NCI-H345 treated with DMSO at 0.1 percent for 48 hours (cell line): ENCODE data around the gene HDAC4.

Experiments
- DNase-seq: peaks from one replicate; lab custom pipeline; 2025; ENCODE audit not compliant: unreplicated experiment; lab: John Stamatoyannopoulos, UW

The HDAC4 gene

DNA sequence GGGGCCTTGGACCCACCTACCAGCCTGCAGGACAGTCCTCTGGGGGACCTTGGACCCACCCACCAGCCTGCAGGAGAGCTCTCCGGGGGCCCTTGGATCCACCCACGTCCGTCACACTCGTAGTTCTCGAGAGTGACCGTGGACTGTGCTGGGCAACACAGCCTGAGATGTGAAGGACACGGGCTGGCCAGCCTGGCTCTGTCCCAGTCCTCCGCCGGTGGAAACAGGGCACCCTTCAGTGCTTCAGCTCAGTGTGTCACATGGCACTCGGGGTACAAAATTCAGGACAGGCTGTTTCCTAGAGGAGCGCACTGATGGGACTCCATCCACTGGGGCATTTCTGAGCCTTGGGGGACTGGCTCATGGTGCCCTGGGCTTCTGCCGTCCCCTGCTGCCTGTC, 341.0 kb downstream of the HDAC4 start:
- no peak for DNase-seq

- DNase-seq = no peak
Observed at GRCh38 chr2:239058766-239059165, 342.1 kb downstream of the HDAC4 start.

GRCh38 chr2:239057533-239057932, 343.3 kb downstream of the HDAC4 start:
- no peak for DNase-seq

DNA sequence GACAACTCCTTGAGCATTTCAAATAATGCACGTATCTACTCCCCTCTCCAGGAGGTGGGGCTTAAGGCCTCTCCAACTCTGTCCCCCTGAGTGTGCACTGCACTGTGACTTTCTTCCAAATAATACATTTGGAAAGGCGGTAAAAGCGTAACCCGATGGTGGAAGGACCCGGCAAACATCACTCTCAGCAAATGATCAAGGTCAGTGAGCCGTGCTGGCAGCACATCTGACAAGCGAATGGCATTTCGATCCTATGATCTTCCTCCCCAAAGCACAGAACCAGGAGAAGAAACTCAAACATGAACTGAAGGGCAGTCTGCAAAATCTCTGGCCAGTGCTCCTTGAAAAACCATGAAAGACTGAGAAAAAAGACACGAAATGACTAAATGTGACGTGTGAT, 344.2 kb downstream of the HDAC4 start:
- no peak for DNase-seq

DNA sequence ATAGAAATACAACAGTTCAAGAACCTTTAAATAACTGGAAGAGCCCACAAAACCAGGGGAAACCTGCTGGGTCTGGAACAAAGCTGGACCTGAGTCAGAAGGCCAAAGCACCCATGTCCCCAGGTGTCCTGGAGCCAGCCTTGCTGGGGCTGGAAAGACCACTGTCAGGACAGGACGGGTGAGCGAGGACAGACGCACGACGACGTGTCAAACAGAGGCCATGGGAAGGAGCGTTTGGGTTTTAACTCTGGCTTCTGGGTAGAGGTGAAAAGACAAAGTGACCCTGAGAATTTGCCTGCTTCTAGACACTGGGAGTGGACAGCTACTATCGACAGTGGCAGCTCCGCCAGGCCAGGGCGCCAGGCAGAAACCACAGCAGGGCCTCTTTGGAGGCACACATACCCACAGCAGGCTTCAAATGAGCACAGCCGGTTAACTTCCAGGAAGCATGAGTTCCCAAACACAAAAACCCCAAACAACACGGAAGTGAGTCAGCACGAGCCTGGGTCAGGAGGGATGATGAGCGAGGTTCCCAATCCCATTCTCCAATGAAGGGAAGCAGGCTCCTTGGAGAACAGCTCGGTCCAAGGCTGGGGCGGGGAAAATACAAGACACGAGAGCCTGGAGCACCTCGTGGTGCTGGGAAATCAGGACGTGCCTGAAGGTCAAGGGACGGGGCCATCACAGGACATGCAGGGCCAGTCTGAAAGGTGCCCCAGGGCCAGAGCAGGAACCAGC, 344.9 kb downstream of the HDAC4 start:
- DNase-seq = no peak

- no peak for DNase-seq
Observed at GRCh38 chr2:239054921-239055320, 345.9 kb downstream of the HDAC4 start.

DNA sequence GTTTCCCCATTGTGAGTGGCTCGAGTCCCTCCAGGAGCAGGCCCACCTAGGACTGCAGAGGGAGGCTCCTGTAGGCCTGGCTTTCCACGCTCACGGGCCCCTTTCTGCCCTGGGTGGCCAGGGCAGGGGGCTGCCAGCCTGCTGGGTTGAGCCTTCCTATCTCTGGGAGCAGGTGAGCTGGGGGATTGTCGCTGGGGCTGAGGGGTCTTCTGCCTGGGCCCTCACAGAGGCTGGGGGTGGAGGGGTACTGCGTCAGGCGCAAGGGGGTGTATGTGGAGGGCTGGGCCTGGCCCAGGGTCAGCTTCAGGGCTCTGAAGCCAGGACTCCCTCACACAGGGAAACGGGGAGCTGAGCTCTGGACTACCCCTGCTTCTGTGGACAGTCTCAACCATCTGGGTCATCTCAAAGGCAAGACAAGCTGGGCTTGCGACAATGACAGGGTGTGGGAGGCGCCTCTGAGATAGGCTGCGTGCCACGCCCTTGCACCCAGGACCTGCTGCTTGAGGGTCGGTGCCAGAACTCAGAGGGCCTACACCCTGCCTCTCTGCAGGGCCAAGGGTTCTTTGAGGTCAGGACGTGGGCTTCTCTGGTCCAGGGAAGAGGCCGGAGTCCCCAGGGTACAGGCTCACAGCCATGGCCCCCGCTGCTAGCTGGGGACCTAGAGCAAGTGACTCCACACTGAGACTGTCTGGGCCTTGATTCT, 346.9 kb downstream of the HDAC4 start:
- DNase-seq = no peak

GRCh38 chr2:239052798-239053665, 347.8 kb downstream of the HDAC4 start:
- DNase-seq = no peak

- DNase-seq = no peak
Observed at GRCh38 chr2:239051891-239052445, 348.9 kb downstream of the HDAC4 start.

DNA sequence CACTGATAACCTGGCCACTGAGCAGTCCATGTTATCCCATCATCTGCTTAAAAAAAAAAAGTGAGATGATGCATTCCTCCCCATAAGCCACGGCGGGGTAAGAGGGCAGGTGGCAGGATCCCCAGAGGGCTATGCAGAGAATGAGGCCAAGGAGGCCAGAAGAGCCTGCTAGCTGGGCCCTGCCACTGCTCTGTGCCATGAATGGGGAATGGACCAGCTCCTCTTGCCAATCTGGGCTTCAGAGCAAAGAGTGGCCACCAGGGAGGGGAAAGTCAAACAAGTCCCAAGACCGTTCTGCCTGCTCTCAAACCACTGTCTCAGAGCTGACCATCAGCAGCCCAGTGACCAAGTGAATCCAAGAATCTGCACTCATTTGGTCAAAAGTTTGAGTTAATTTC, 350.6 kb downstream of the HDAC4 start:
- no peak for DNase-seq

GRCh38 chr2:239049421-239050251, 351.2 kb downstream of the HDAC4 start:
- no peak for DNase-seq

GRCh38 chr2:239048736-239049135, 352.1 kb downstream of the HDAC4 start:
- no peak for DNase-seq

GRCh38 chr2:239047861-239048260, 353.0 kb downstream of the HDAC4 start:
- DNase-seq = no peak

DNA sequence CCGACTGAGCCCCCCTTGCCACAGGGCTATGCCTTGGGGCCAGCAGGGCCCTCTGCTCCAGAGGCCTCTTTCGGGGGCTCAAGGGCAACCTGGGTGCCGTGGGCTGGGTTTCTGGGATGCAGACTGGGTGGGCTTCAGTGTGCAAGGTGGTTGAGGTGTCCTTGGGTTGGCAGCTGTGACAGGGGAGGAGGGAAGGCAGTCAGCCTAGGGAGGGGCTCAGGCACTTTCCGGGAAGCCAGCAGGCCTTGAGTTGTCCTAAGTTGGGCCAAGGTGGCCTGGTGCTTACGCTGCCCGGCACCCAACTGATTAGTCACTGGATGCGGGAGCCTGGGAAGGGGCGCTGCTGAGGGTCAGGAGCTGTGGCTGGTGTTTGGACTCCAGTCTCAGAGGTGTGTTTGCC, 353.4 kb downstream of the HDAC4 start:
- no peak for DNase-seq

- no peak for DNase-seq
Observed at GRCh38 chr2:239046822-239047221, 354.0 kb downstream of the HDAC4 start.

GRCh38 chr2:239044336-239044735, 356.5 kb downstream of the HDAC4 start:
- DNase-seq = no peak

DNA sequence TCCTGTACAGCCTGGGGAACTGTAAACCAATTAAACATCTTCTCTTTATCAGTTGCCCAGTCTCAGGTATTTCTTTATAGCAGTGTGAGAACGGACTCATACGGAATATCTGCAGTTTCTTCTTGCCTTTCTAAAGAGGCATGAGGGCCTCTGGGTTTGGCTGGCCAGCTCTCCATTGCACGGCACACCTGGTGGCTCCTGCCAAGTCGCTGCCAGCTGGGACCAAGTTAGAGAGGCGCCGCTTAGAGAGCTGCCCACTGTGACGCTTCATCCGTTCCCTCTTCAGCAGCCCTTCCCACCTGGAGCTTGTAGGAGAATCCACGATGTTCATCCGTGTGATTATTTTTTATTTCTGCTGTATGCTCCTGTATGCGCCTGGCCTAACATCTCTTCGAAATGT, 357.5 kb downstream of the HDAC4 start:
- no peak for DNase-seq

GRCh38 chr2:239042551-239043320, 358.1 kb downstream of the HDAC4 start:
- DNase-seq = no peak

DNA sequence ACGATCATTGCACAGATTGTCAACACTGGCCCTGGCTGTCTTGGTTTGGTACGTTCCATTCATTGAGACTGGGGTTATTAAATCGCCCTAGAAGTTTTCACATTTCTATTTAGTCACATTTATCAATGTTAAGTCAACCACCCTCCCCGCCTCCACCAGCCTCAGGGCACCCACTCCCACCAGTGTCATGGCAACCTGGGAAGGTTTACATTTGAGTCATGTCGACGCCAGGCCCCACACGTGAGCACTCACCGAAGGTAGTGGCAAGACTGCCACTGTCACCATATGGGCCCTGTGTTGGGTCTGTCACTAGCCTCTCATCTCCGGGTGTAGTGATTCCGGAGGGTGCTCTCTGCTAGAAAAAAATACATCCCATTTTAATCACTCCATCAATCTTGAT, 358.8 kb downstream of the HDAC4 start:
- DNase-seq = no peak

DNA sequence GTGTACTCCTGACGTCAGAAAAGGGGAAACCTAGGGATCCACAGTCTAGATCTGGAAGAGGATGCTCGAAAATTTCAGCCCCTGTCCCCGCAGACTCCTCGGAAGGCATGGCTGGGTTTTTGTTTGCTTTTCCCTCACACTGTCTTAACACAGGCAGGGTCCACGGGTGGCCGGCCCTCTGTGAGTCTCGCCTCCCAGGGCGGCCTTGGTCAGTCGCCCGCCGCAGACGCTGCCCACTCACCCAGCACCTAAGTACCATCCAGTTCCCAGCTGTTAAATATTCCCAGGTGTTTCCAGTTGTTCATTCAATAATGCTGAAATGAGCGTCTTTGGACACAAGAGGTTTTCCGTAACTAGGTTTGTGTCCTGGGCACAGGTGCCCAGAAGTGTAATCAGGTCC, 359.8 kb downstream of the HDAC4 start:
- no peak for DNase-seq
